Medulla oblongata (tissue), 1 donor: Measurements from ENCODE around the gene GALNT14.

Experiments
- DNase-seq: peaks from one replicate; pipeline ENCODE4 v3.0.0-alpha.2; 2015; ENCODE audit errors: extremely low spot score

Gene GALNT14

GRCh38 chr2:30897539-30897938, 240.7 kb downstream of the GALNT14 start:
- no peak for DNase-seq

- no peak for DNase-seq
These were observed 243.6 kb downstream of the GALNT14 start for GRCh38 chr2:30894498-30895119.

- no peak for DNase-seq
These were observed 249.3 kb downstream of the GALNT14 start for GRCh38 chr2:30888852-30889409.

- no peak for DNase-seq
These were observed 252.2 kb downstream of the GALNT14 start for GRCh38 chr2:30886080-30886479.

GRCh38 chr2:30883822-30884221, 254.4 kb downstream of the GALNT14 start:
- DNase-seq, result no peak

GRCh38 chr2:30883184-30883583, 255.1 kb downstream of the GALNT14 start:
- no peak for DNase-seq

GRCh38 chr2:30880516-30880915, 257.7 kb downstream of the GALNT14 start:
- DNase-seq, result no peak

GRCh38 chr2:30877833-30878232, 260.4 kb downstream of the GALNT14 start:
- no peak for DNase-seq

- no peak for DNase-seq
These were observed 265.4 kb downstream of the GALNT14 start for GRCh38 chr2:30872797-30873196.

GRCh38 chr2:30871980-30872789, 266.1 kb downstream of the GALNT14 start:
- no peak for DNase-seq

GRCh38 chr2:30871440-30871839, 266.8 kb downstream of the GALNT14 start:
- no peak for DNase-seq

- DNase-seq, result no peak
These were observed 268.3 kb downstream of the GALNT14 start for GRCh38 chr2:30869988-30870387.

- DNase-seq, result no peak
These were observed 270.9 kb downstream of the GALNT14 start for GRCh38 chr2:30867385-30867784.

GRCh38 chr2:30866974-30867373, 271.3 kb downstream of the GALNT14 start:
- no peak for DNase-seq

- DNase-seq, result no peak
These were observed 272.2 kb downstream of the GALNT14 start for GRCh38 chr2:30865892-30866681.

GRCh38 chr2:30865243-30865642, 273.0 kb downstream of the GALNT14 start:
- DNase-seq, result no peak

GRCh38 chr2:30862054-30862651, 276.1 kb downstream of the GALNT14 start:
- DNase-seq, result peak; percentile 81

GRCh38 chr2:30860726-30861125, 277.5 kb downstream of the GALNT14 start:
- peak; percentile 5 for DNase-seq
